GM13976 (cell line): ENCODE measurements around the gene SYNGR3.
"Not testable (repeated sequence)": the region's sequence is repeated elsewhere in the genome, so short reads cannot be mapped to it uniquely, and the experiment has no call there.

Experiments used
- DNase-seq: peaks from one replicate; pipeline ENCODE4 v3.0.0; 2012; ENCODE audit warnings: low spot score
- in situ Hi-C: fragments of 300-500 bp; cut with MboI; formaldehyde crosslinking; loops from one replicate; pipeline ENCODE4 v1.12.0; 2022; ENCODE audit warnings: low sequenced_read_pairs, mixed read lengths, inconsistent platforms; ENCODE audit not compliant: unreplicated experiment
- TF ChIP-seq, protein P1 (sequence below): IDR thresholded peaks from 2 replicates; pipeline ENCODE4 v1.5.1; 2012; ENCODE audit warnings: borderline replicate concordance, mild to moderate bottlenecking; ENCODE audit not compliant: insufficient read depth; ENCODE audit errors: extremely low read depth, missing control alignments, control extremely low read depth

SYNGR3 gene

DNA sequence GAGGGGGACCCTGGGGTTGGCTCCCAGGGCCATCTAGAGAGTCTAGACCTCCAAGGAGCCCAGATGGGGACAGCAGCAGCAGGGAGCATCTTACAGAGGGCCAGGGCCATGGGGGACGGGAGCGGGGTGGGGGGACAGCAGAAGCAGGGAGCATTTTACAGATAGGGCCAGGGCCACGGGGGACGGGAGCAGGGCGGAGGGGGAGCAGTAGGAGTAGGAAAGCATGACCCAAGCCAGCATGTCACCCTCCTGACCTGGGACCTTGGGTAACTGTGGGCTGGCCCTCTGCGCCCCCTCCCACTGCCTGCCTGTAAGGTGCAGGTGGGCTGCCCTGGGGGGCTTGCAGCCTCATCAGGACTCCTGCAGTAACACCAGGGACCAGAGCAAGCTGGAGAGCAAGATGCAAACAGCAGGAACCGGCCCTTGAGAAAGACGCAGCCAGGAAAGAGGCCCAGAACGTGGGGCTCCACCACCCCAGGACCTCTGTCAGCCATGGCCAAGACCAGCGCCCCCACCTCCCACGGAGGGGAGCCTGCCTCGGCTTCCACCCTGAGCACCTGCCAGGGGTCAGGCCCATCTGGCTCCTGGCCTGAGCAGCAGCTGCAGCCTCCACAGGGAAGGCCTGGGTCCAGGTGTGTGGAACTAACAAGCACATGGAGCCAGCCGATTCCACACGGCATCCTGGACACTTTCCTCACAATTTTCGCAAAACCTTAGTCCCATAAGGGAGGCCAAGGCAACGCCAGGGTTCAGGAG lies 17.5 kb downstream of the SYNGR3 start:
- in situ Hi-C loops = loop anchor here (25.0 kb wide), 1 partner anchor 480 kb away; the partner anchor contains the start of gene TBC1D24
- TF ChIP-seq, protein P1, sequence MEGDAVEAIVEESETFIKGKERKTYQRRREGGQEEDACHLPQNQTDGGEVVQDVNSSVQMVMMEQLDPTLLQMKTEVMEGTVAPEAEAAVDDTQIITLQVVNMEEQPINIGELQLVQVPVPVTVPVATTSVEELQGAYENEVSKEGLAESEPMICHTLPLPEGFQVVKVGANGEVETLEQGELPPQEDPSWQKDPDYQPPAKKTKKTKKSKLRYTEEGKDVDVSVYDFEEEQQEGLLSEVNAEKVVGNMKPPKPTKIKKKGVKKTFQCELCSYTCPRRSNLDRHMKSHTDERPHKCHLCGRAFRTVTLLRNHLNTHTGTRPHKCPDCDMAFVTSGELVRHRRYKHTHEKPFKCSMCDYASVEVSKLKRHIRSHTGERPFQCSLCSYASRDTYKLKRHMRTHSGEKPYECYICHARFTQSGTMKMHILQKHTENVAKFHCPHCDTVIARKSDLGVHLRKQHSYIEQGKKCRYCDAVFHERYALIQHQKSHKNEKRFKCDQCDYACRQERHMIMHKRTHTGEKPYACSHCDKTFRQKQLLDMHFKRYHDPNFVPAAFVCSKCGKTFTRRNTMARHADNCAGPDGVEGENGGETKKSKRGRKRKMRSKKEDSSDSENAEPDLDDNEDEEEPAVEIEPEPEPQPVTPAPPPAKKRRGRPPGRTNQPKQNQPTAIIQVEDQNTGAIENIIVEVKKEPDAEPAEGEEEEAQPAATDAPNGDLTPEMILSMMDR = no peak

DNA sequence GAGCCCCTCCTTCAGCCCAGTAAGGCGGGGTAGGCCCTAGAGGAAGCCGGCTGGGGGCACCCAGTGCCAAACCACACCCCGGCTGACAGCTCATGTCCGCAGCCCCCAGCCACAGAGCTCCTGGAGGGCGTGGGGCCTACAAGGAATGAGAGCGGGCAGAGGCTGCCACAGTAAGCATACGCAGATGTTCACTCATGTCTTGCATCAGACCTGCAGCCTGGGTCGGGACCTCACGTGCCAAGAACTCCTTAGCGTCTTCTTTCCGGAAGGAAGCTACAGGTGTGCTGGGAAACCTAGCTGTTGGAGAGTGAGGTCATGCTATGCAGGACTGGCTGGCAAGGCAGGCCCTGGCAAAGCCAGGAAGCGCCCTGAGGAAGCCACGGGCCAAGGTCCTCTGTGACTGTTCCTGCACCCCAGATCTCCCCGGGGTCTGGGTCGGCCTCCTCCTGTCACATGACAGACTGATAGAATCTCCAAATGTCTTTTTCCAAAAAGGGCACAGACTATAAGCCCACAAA lies 18.3 kb downstream of the SYNGR3 start:
- in situ Hi-C loops = loop anchor here (25.0 kb wide), 1 partner anchor 479 kb away; the partner anchor contains the start of gene TBC1D24
- DNase-seq = no peak
- TF ChIP-seq, protein P1 = no peak

More for the DNA sequence above, 17.5 kb downstream of the SYNGR3 start:
- DNase-seq = no peak

DNA sequence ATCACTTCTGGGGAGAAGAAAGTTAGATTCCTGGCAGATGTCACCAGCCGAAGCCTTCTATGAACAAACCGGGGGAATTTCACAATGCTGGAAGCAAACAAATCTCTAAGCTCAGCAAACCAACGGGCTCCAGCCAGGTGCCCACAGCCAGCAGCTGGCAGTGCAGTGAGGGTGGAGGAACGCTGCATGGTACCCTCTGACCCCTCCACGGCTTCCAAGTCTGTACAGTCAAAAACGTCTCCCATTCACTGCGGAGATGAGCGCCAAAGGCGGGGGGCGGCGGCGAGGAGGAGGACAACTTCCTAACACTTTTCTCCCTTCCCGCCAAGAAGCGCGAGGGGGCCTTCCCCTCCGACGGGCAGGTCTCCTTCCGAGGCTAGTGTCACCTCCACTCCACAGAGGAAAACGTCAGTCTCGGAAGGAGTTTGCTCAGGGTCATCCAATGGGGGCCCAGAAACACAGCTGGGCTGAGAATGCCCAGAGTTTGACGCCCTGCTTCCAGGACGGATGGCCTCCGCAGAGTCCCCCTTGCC lies 18.9 kb downstream of the SYNGR3 start:
- DNase-seq = no peak
- in situ Hi-C loops = loop anchor here (25.0 kb wide), 1 partner anchor 479 kb away; the partner anchor contains the start of gene TBC1D24
- TF ChIP-seq, protein P1 = no peak

DNA sequence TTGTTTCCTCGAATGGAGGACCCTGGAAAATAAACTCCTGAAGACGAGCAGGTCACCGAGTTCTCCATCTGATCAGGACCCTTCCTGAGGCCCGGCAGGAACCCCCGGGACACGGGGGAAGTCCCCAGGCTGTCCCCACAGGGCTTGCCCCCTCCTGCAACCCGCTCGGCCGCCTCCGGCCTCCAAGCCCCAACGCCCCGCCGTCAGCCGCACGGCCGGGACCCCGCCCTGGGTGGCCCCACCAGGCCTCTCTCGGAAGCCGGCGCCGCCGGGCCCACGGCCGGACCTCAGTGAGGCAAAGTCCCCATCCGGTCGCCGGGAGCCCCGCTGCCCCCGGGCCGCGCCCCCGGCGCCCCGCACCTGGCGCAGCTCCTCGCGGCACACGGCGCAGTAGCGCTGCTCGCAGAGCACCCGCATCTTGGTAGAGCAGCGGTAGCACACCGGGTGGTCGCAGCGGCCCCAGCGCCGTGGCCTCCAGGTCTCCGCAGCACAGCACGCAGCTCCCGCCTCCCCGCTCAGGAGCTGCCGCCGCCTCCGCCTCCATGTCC lies 19.5 kb downstream of the SYNGR3 start:
- TF ChIP-seq, protein P1 = no peak
- DNase-seq = no peak
- in situ Hi-C loops = loop anchor here (25.0 kb wide), 1 partner anchor 478 kb away; the partner anchor contains the start of gene TBC1D24

DNA sequence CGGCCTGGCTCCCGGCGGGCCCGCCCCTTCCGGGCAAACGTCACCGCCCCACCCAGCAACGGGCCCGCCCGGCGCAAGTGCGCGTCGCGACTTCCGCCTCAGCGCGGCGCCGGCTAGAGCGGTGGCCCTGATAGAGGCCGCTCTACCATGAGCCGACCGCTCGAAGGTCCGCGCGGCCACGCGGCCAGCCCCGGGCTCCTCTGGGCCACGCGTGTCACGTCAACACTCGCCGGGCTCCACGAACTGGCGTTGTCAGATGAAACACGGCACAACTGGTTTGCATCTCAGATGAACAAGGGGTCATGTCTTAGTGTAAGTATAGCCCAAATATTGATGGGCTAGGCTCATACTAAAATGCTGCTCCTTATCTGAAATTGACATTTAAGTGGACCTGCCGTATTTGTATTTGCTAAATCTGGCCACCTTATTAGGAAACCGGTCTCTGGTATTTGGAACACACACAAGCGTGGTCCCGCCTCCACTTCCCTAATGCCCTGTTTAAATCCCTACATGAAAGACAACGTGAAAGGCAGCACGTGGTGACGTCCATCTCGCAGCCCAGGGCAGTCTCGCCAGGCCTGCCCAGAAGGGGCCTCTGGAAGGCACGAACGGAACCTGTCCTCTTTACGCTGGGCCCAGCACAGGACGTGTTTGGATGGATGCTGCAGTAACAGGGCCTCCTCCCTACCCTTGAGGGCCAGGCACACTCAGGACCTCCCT lies 20.2 kb downstream of the SYNGR3 start, which contains the start of gene ZNF598:
ZNF598 (minus strand) TSS at position 31 of the 720 bp plus-strand sequence.
- TF ChIP-seq, protein P1 = no peak
- in situ Hi-C loops = loop anchor here (5.0 to 25.0 kb wide), 2 partner anchors 127 to 477 kb away; partner anchors contain the start of genes PKD1 and TBC1D24
- peak; percentile 98 for DNase-seq

DNA sequence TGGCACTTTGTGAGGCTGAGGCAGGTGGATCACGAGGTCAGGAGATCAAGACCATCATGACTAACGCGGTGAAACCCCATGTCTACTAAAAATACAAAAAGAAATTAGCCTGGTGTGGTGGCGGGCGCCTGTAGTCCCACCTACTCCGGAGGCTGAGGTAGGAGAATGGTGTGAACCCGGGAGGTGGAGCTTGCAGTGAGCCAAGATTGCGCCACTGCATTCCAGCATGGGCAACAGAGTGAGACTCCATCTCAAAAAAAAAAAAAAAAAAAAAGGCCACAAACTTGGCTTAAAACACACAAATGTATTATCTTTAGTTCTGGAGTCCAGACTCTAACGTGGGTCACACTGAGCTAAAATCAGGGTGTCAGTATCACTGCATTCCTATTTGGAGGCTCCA lies 22.0 kb downstream of the SYNGR3 start:
- in situ Hi-C loops = loop anchor here (5.0 to 25.0 kb wide), 2 partner anchors 126 to 476 kb away; partner anchors contain the start of genes PKD1 and TBC1D24
- not testable (repeated sequence) for DNase-seq
